ENCODE data around the gene CENPM.

CENPM gene

DNA sequence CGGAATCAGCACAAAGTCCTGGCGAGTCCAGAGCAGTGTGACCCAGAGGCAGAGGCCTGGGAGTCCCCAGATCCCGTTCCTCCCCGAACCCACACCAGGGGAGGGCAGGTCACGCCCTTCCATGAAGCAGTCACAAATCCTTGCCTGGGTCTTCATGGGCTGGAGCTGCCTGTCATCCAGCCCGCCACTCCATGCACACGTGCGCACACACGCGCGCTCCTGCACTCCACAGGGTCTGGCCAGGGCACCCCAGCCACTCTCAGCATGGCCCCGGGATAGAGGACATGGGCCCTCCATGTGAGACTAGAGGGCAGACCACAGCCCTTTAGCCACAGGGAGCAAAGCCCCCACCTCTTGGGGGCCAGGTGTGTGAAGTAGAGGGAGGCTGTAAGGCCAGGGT lies 14.6 kb downstream of the CENPM start:
- DNase-seq (ENCODE audit: low spot score), result no peak

DNA sequence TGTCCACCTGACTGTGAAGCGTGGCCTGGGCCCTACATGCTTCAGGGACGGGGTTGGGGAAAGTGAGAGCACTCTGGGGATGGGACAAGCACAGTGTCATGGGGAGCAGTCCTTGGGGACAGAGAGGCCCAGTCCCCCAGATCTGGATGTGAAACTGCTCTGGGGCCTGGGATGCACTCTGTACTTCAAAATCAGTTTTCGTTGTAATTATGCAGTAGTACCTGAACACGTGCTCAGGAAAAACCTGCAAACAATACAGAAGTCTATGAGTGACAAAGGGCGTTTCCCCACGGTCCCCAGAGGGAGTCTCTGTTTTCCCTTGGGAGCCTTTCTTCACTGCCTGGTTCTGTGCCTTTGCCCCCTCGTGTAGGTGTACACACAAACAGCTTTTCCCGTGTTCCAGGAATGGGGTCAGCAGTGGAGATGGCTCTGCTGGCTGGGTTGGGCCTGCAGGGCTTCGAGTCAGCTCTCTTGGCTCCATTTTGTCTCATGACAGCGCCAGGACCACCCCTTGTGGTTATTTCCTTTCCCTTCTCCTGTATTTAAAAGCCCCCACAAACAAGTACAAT lies 15.2 kb downstream of the CENPM start:
- DNase-seq (ENCODE audit: low spot score), result no peak

DNA sequence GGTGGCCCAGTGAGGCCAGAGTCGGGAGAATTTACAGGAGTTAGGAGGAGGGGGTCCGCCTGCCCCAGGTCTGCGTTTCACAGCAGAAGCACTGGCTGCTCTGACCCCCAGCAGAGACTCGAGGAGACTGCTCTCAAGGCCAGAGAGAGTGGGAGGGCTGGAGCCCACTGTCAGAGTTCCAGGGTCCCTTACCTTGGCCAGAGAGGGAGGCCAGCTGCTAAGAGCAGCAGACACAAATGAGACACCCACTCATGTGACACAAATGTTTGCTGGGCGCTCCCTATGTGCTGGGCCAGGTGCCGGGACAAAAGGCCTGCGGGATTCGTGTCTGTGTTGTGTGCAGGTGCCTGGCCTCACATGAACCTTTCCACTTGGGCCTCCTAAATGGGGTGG lies 17.5 kb downstream of the CENPM start:
- DNase-seq (ENCODE audit: low spot score), result no peak

DNA sequence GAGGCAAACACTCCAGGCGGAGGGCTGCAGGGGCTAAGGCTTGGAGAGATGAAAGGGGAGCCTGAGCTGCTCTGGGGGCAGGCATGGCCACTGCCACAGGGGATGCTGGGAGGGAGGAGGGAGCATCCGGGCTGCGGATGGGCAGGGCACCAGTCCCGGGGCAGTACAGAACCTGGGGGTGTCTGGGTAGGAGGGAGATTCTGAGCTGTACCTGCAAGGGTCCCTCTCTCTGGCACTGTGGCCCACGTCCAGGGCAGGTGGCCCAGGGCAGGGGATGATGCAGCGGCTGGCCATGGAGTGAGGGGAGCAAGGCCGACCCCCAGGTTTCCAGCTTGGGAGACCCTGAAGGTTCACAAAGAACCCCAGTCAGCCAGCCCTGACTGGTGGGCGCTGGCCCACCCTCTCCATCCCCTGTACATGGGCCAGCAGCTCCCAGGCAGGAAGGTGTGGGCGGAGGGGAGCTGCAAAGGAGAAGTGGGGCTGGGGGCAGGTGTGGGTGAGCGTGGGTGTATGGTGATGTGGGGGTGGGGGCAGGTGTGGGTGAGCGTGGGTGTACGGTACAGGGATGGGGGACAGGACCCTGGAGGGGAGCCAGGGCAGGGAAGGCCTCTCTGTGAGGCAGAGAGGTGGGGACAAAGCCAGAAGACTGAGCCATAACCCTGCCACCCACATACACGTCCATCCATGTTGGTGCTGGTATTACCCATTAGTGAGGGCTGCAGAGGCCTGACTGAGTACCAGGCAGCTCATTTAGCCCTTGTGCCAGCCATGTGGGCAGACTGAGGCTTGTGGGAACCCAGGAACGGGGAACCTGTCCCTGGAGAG lies 18.1 kb downstream of the CENPM start:
- no peak for DNase-seq (ENCODE audit: low spot score)

DNA sequence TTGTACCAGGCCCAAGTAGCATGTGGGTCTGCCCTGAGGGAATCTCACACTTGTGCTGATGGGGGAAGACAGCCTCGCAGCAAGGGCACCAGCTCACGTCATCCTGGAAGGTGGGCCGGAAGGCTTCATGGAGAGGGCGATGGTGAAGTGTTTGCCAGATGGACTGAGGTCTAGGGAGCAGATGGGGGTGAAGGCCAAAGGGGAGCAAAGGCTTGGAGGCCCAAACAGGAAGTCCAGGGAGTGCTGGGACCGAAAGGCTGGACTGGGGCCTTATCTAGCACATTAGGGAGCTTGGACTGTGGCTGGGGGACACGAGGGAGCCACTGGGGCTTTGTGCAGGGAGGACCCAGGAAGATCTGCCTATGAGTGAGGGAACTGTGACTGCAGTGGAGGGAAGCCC lies 19.1 kb downstream of the CENPM start:
- no peak for DNase-seq (ENCODE audit: low spot score)

DNA sequence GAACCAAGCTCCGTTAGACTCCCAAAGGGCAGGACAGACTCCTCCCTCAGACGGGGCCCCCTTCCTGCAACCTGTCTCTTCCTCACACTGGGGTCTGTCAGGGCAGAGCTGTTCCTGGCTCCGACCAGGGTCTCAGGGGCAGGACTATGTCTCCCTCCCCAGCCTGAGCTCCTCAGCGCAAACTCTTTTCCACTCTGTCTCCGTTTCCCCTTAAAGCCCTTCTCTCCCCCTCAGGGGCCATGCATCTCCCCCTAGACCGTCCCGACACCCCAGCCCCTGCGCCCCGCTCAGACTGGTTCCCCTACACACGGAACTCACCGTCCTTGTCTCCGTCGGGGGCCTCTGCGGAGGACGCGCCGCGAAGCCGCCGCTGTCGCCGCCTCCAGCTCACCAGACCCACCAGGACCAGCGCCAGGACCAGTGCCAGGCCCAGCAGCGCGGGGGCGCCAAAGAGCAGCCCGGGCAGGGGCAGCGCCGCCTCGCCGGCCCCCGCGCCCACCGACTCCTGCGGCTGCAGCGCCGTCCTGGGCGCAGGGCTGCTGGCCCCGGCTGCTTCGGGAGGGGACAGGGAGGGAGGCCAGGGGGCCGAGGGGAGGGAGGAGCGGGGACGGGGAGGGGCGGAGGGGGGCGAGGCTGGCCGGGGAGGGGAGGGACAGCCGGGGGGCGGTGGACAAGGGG lies 21.0 kb downstream of the CENPM start:
- DNase-seq (ENCODE audit: low spot score), result peak; percentile 61

DNA sequence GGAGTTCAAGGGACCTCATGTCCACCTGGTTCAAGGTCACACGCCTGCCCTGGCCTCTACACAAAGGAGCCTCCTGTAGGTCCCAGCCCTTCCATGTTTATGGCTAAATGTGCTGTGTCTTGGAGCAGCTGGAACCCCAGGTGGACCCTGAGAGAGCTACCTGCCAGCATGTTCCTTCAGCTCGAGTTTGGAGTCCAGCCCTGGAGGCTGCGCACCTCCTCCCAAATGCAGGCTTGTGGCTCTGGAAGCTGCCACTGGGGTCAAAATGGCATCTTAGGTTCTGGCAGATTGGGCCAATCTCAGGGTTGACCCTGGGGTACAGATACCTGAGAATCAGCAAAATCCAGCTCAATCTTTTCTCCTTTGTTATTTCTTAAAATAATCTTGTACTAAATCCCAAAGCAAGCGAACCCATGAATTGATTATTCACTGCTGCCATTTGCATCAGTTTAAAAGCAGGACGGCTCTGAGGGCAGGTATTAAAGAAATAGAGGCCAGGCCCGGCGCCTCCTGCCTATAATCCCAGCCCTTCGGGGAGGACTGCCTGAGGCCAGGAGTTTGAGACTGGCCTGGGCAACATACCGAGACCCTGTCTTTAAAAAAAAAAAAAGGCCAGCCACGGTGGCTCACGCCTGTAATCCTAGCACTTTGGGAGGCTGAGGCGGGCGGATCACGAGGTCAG lies 23.2 kb downstream of the CENPM start:
- no peak for DNase-seq (ENCODE audit: low spot score)

DNA sequence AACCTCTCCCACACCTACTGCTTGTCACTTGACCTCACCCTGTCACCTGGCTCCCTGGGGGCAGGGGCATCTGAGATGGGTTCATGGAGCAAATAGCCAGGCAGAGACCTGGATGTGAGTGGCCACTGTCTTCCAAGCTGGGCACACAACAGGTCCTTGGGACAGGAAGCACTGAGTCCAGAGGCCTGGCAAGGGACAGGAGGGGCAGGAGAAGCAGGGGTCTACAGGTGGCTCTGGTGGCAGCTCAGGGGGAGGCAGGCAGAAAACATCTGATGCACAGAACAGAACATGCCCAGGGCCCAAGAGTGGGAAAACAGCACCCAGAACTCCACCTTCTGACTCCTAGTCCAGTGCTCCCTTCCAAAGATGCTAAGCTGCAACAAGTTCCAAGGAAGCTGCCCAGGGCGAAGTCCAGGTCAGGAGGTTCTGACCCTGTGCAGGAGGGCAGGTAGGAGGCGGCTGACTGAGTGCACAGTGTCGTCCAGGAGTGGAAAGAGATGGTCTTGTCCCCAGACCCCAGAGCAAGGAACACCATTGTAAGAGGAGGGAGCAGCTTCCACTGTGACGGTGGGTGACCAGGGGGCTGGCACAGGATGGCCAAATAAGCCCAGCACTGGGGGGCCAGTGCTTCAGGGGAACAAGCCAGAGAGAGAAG lies 23.9 kb downstream of the CENPM start:
- DNase-seq (ENCODE audit: low spot score), result no peak

DNA sequence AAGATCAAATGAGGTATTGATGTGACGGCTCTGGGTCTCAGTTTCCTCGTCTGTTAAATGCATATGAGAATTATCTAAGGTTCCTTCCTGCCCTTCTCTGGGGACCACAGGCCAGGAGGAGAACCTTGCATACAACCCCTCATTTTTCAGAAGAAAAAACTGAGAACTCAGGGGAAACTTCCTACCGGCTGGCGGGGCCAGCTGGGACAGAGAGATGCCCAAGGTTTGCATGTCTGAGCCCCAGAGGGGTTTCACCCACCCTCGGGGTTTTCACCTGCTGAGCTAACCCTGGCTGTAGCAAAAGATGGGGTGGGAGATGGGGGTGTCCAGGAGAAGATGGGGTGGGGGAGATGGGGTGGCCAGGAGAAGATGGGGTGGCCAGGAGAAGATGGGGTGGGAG lies 24.6 kb downstream of the CENPM start:
- no peak for DNase-seq (ENCODE audit: low spot score)

DNA sequence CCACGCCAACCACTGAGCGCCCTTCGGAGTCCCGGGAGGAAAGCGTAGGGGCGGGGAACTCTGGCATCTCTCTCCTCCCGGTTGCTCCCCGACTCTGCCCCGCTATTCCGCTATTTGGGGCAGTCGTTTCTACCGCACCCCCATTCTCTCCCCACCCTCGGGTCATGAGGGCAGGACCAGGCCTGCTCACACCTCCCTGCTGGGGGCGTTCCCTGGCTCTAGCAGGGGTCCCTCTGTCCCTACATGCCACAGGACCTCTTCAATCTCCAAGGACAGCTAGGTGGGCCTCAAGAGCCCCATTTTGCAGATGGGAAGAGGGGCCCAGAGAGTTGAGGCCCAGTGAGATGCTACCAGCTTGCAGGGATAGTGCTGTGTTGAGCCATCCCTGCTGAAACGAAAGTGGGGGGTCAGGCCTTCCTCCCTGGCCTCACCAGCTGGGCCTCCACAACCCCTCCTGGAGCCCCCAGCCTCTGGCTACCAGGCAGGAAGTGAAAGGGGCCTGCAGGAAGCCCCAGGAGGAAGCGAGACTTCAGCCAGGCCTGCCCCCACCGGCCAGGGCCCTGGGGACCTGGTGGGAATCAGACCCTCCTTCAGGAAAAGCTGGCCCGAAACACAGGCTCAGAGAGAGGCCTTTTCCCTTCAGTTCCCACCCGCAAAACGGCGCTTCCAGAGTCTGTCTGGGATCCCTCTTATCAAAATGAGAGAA lies 26.5 kb downstream of the CENPM start:
- no peak for DNase-seq (ENCODE audit: low spot score)

DNA sequence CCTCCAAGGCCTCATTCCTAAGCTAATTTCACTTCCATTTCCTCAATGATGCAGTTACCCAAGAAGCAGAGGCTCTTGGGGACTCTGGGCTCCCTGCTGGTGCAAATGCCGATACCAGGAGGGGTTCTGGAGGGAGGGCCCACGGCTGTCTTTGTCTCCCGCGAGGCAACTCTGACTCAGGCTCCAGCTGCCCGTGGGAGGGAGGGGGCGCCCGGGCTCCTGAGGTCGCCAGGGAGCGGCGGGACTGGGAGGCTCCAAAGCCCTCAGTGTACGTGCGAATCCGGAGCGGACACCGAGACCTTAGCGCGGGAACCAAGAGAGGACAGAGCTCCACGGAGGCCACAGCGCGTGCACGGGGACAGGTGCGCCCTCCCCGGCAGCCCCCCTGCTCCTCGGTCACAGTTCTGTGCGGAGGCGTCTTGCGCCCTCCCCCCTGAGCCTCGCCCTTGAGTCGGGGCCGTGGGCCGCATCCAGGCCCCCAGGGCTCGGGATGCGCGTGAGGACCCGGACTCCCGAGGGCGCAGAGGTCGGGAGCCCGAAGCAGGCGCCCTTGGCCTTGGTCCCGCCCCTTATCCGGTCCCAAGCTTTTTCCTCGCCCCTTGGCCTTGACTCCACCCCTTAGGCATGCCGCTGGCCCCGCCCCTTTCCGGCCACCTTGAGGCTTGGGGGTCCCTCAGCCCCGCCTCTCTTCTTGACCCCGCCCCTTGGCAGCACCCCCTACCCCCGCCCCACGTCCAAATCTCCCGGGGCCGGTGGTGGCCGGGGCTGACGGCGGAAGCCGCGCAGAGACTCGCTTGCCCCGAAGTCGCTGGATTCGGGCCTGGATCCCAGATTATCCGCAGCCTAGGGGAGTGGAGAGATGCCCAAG lies 27.4 kb downstream of the CENPM start:
- peak; percentile 66 for DNase-seq (ENCODE audit: low spot score)

DNA sequence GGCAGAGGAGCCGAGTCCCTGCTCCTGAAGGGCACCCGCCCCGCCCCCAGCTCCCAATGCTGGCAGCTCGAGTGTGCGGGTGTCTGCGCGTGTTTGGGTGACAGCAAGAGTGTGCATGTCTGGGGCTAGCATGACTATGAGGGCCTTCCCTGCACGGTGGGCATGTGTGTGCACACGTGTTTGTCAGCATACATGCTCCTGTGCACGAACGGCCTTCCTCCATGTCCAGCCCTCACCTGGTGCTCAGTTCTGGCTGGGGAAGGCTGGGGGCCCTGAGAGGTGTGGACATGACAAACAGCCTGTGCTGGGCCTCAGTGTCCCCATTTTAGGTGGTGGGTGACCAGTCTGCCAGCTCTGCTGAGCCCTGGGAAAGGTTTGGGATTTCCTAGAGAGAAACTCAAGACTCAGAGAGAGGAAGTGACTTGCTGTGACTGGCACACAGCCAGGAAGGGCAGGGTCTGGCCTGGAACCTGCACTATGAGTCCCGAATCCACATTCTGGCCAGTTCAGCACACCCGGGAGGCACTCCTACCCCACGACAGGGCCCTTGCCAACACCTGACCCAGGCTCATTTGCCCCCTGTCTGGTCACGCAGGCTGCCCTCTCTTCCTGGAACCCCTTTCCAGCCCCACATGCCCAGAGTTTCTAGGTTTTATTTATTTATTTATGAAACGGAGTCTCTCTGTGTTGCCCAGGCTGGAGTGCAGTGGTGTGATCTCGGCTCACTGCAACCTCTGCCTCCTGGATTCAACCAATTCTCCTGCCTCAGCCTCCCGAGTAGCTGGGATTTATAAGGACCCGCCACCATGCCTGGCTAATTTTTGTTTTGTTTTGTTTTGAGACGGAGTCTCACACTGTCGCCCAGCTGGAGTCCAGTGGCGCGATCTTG lies 28.8 kb downstream of the CENPM start:
- peak; percentile 32 for DNase-seq (ENCODE audit: low spot score)

DNA sequence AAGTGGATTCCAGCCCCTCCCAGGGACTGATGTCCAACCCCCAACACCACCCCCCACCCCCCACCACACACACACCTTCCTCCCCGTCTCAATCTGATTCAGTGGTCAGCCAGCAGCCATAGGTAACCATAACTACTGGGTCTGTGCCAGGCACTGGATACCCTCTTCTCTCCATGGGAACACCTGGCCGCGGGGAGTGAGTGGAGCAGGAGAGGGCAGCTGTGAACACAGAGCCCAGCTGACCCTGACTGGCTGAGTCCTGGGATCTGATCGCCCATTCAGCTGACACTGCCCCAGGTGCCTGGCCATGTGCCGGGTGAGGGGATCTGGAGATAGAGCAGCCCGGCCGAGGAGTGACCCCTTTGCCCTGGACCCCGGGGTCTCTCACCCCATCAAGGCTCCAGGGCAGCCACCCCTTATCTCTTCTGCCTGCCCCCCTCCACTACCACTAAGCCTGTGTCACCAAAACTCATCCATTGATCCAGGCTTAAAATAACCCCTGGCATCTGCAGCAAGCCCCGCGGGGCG lies 29.5 kb downstream of the CENPM start:
- no peak for DNase-seq (ENCODE audit: low spot score)

DNA sequence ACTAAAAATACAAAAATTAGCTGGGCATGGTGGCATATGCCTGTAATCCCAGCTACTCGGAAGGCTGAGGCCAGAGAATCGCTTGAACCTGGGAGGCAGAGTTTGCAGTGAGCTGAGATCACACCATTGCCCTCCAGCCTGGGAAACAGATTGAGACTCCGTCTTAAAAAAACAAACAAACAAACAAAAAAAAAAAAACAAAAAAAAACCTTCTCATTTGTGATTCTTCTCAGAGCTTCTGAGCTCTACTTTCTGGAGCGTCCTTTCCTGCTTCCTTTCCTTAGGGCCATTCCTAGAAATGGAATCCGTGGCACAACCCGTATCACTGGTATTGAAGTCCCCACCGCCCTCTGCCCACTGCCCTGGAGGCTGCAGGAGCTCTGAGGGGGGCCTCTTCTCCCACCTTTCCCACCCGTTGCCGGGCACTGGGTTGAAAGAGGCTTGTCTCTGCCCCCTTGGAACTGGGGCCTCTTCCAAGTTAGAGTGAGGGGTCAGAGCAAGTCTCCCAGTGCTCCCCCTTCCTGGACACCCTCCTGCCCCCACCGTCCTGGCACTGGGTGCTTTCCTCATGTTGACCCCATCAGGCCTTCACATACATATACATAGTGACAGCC lies 30.1 kb downstream of the CENPM start:
- DNase-seq (ENCODE audit: low spot score), result no peak

DNA sequence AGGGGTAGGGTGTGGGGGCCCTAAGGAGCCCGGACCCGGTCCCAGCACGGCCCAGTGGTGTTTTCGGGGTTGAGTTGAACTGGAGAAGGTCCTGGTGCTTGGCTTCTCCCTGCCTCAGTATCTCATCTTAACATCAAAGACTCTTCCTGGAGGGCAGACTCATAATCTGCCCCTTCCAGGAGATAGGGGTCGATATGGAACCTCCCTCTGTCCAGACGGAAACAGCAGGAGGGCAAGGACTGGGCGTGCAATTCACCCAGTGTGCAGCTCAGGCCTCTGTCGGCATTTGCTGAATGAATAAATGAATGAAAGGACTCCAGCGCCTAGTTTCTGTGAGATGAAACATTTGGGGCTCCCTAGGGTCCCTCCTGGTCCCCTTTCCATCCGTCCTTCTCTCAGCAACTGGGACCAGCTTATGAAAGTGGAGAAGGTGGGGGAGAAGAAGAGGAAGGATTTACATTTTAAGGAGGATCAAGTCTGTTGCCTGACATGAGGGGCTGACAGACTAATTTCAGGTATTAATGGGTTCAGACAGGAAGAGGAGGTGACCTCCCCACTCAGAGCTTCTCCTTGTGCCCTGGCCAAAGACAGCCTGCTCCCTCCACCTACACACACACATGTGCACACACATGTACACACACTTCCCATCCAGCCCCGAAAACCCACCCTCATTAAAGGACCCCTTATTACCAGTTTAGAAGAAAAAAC lies 31.0 kb downstream of the CENPM start:
- no peak for DNase-seq (ENCODE audit: low spot score)

DNA sequence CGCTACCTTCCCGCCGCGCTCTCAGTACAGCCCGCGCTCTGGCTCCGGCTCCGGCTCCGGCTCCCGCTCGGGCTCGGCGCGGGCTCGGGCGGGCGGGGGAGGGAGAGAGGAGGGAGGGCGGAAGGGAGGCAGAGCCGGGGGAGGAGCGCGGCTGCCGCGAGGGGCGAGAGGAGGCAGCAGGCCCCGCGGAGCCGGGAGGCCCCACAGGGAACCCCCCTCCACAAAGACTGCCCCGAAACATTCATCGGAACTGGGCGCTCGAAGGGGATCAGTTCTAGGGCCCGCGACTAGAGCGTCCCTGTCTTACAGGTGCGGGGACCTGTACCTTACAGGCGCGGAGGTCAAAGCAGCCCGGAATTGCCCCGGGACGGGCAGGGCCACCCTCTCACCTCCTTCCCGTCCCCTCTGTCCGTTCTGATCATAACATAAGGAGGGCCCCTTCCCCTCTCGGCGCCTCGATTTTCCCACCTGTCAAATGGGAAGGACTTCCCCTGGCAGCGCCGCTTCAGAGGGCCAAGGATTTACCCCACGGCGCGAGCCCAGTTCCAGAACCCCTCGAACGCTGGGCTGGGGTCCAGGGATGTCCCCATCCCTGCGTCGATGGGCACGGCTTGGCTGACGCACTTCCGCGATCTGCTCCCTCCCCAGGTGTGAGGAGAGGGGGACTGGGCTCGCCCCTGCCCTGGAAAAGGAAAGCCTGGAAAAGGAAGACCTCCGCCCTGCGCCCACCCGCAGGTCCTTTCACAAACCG lies 31.7 kb downstream of the CENPM start, which contains the start of gene SHISA8:
SHISA8 (minus strand) TSS at position 40 of the 751 bp plus-strand sequence. CDS start 407 bp downstream, outside the sequence.
- peak; percentile 34 for DNase-seq (ENCODE audit: low spot score)

DNA sequence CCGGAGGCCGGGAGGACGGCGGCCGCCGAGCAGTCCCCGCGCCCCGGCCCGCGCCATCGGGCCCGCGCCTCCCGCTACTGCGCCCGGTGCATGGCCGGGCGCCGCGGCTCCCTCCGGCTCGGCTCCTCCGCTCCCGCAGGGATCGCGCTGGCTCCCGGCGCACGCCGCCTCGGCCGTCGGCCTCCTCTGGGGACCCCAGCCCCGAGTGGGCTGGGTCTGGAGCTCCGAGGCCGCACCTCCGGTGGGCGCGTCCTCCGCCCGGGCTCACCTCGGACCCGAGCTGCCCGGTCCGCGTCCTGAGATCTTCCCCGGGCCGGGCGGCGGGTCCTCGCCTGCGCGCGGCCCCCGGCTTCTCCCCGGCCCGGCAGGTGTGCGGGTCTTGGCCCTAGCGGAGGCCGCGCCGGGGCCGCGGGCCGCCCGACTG lies 32.3 kb downstream of the CENPM start:
- no peak for DNase-seq (ENCODE audit: low spot score)
